Measurements from ENCODE around the gene TNFRSF12A. TPM values are rescaled to one million over a fixed set of nuclear protein-coding genes. Genes with fewer than 3 reads are reported as not detected.

Gene TNFRSF12A
- total RNA-seq, 1 experiment from 2014 or later: 156 TPM

DNA sequence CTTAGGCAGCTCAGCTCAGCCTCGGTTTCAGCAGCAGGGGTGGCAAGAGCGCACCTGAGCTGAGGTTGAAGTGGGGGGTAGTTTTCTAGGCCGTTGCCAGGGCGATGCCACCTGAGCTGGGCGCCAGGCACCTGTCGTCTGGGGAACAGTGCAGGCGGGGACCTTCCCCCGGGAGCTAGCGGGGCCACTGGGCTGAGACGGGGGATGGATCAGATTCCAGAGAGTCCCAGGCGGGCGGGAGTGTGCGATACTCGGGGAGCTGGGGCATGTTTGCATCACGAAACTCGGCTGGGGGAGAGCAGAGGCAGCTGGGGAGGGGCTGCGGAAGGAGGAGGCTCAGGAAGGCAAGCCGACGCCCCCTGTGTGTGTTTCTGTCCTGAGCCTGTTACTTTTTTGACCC is 7.9 kb upstream of the TNFRSF12A start:
- Histone ChIP-seq H3K27me3 (ENCODE audit: control insufficient read depth, insufficient read depth, low read length) (no peaks in the 10 kb centered on the region), H3K27ac (ENCODE audit: low read length) (no peak overlapping the region), H3K4me3 (ENCODE audit: low read depth in 2 of 2, low read length in 2 of 2) (no peak overlapping the region), H3K9me3 (ENCODE audit: control insufficient read depth, insufficient read depth, low read depth, low read length) (no peaks in the 10 kb centered on the region), H3K4me1 (ENCODE audit: control insufficient read depth, insufficient read depth, low read length) (peaks cover 26% of the 10 kb centered on the region), H3K36me3 (ENCODE audit: control insufficient read depth, insufficient read depth, low read length) (no peaks in the 10 kb centered on the region)
- ChIA-PET CTCF (no interaction called here), POLR2A (no interaction called here)
- DNase-seq (ENCODE audit: low read depth, low spot score): no peak
- intact Hi-C loops (cut with micrococcal nuclease; ENCODE audit: unreplicated experiment) (no loop called here), in situ Hi-C loops (cut with HindIII; ENCODE audit: low pct_unique_long_range_greater_than_20kb, low sequenced_read_pairs) (no loop called here)
- no TSS peak for BruUV-seq (replicated peaks)
- TF ChIP-seq, protein P1, sequence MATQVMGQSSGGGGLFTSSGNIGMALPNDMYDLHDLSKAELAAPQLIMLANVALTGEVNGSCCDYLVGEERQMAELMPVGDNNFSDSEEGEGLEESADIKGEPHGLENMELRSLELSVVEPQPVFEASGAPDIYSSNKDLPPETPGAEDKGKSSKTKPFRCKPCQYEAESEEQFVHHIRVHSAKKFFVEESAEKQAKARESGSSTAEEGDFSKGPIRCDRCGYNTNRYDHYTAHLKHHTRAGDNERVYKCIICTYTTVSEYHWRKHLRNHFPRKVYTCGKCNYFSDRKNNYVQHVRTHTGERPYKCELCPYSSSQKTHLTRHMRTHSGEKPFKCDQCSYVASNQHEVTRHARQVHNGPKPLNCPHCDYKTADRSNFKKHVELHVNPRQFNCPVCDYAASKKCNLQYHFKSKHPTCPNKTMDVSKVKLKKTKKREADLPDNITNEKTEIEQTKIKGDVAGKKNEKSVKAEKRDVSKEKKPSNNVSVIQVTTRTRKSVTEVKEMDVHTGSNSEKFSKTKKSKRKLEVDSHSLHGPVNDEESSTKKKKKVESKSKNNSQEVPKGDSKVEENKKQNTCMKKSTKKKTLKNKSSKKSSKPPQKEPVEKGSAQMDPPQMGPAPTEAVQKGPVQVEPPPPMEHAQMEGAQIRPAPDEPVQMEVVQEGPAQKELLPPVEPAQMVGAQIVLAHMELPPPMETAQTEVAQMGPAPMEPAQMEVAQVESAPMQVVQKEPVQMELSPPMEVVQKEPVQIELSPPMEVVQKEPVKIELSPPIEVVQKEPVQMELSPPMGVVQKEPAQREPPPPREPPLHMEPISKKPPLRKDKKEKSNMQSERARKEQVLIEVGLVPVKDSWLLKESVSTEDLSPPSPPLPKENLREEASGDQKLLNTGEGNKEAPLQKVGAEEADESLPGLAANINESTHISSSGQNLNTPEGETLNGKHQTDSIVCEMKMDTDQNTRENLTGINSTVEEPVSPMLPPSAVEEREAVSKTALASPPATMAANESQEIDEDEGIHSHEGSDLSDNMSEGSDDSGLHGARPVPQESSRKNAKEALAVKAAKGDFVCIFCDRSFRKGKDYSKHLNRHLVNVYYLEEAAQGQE (IDR thresholded peaks at IDR 0.05; ENCODE audit: insufficient read depth in 1 of 2, low read depth in 2 of 2, low read length in 1 of 2): no peak
- TF ChIP-seq, protein P2, sequence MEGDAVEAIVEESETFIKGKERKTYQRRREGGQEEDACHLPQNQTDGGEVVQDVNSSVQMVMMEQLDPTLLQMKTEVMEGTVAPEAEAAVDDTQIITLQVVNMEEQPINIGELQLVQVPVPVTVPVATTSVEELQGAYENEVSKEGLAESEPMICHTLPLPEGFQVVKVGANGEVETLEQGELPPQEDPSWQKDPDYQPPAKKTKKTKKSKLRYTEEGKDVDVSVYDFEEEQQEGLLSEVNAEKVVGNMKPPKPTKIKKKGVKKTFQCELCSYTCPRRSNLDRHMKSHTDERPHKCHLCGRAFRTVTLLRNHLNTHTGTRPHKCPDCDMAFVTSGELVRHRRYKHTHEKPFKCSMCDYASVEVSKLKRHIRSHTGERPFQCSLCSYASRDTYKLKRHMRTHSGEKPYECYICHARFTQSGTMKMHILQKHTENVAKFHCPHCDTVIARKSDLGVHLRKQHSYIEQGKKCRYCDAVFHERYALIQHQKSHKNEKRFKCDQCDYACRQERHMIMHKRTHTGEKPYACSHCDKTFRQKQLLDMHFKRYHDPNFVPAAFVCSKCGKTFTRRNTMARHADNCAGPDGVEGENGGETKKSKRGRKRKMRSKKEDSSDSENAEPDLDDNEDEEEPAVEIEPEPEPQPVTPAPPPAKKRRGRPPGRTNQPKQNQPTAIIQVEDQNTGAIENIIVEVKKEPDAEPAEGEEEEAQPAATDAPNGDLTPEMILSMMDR (IDR thresholded peaks at IDR 0.05): no peak
- TF ChIP-seq POLR2AphosphoS5 (IDR thresholded peaks at IDR 0.05; ENCODE audit: low read depth, low read length): no peak
- no peak for TF ChIP-seq SIN3A (IDR thresholded peaks at IDR 0.05; ENCODE audit: borderline replicate concordance, insufficient read depth, low read depth, low read length)
- TF ChIP-seq TCF7L2 (IDR thresholded peaks at IDR 0.05; ENCODE audit: low read depth, low read length): no peak
- no peak for ATAC-seq

DNA sequence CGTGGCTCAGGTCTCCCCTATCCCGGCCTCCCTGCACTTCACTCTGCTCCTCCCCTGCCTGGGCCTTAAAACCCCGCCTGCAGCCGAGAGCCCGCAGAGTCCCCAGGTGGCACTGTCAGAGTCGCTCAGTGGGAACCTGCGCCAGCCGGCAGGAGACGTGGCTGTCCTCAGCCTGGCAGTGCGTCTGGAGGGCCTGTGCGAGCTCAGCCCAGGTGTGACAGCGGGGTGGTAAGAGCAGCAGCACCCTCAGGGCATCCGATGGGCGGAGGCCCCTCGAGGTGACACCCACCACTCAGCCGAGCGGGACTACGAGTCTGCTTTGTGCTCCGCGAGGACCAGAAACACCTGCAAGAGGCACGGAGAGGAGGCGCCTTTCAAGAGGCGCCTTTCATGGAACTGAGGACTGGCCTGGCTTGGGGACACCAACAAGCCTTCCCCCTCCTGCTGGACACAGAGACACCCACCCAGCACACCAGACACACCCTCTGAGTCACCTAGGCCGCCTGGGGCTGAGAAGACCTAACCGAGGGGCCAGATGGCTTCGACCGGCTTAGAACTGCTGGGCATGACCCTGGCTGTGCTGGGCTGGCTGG is 7.2 kb upstream of the TNFRSF12A start, which contains the start of gene CLDN9:
Gene CLDN9, plus strand, starts transcription at position 96 of the 593 bp plus-strand sequence. Its CDS starts 440 bp downstream, at position 536.
- BruUV-seq (replicated peaks): no TSS peak
- H3K36me3 ChIP-seq (ENCODE audit: control insufficient read depth, insufficient read depth, low read length): no peaks in the 10 kb centered on the region
- no peaks in the 10 kb centered on the region for H3K9me3 ChIP-seq (ENCODE audit: control insufficient read depth, insufficient read depth, low read depth, low read length)
- in situ Hi-C loops (cut with HindIII; ENCODE audit: low pct_unique_long_range_greater_than_20kb, low sequenced_read_pairs): no loop called here
- intact Hi-C loops (cut with micrococcal nuclease; ENCODE audit: unreplicated experiment): no loop called here
- ChIA-PET CTCF (no interaction called here), POLR2A (no interaction called here)
- no peak within 1 kb of the TSS for H3K4me3 ChIP-seq (ENCODE audit: low read depth in 2 of 2, low read length in 2 of 2)
- DNase-seq (ENCODE audit: low read depth, low spot score): no peak
- ATAC-seq: peak; percentile 47
- no peaks in the 10 kb centered on the region for H3K27me3 ChIP-seq (ENCODE audit: control insufficient read depth, insufficient read depth, low read length)
- H3K27ac ChIP-seq (ENCODE audit: low read length): no peak within 1 kb of the TSS
- no peak for TF ChIP-seq SIN3A (IDR thresholded peaks at IDR 0.05; ENCODE audit: borderline replicate concordance, insufficient read depth, low read depth, low read length)
- no peak for TF ChIP-seq TCF7L2 (IDR thresholded peaks at IDR 0.05; ENCODE audit: low read depth, low read length)
- TF ChIP-seq, protein P2 (IDR thresholded peaks at IDR 0.05): no peak
- TF ChIP-seq, protein P1 (IDR thresholded peaks at IDR 0.05; ENCODE audit: insufficient read depth in 1 of 2, low read depth in 2 of 2, low read length in 1 of 2): no peak
- no peak for TF ChIP-seq POLR2AphosphoS5 (IDR thresholded peaks at IDR 0.05; ENCODE audit: low read depth, low read length)
- H3K4me1 ChIP-seq (ENCODE audit: control insufficient read depth, insufficient read depth, low read length): peaks cover 19% of the 10 kb centered on the region
